Measurements from ENCODE around the gene MIS18BP1. TPM values are rescaled to one million over a fixed set of nuclear protein-coding genes. Genes with fewer than 3 reads are reported as not detected.

MIS18BP1 gene
- total and polyA plus RNA-seq, 9 of the 15 experiments (the other 6 are each of a cell fraction or from before 2014, with no cell fraction given), result 5.0 to 29.1 (median 19.1) TPM

DNA sequence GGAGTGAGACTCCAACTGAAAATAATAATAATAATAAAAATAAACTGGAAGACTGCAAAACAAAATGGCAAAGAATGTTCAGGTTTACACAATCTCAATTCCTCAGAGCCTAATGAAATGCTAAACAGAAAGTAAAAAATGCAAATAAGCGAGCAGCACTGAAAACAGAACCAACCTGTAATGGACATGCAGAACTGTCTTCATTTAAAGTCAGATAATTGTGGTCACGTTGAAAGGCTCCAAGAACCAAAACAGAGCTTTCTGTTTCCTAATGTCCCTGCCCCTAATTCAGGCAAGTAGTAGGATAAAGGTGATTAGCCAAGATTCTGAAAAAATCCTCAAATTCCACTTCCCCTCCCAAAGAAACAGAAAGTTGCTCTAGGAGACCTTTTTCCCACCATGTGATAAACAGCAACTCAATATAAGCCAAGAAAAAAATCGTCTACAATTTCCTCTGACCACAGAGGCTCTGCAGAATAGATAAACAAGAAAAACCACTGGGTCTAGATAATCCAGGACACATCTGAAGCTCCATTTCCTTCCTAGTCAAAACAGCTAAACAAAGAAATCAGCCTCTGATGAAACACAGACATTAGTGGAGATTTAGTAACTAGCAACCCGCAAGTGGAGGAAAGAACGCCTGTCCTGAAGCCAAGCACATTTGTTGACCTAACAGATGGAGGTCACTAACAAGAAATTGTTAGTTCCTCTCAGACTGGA, 3.0 kb downstream of the MIS18BP1 start (continued):
- TF ChIP-seq SOX6 (IDR thresholded peaks at IDR 0.05) (peak; percentile 65; the same call in 1 of the 2 replicates), ESRRA (IDR thresholded peaks at IDR 0.05; ENCODE audit: borderline replicate concordance, low read depth) (peak; percentile 34; the same call in 1 of the 2 replicates), SMARCA5 (IDR thresholded peaks at IDR 0.05) (no peak)

DNA sequence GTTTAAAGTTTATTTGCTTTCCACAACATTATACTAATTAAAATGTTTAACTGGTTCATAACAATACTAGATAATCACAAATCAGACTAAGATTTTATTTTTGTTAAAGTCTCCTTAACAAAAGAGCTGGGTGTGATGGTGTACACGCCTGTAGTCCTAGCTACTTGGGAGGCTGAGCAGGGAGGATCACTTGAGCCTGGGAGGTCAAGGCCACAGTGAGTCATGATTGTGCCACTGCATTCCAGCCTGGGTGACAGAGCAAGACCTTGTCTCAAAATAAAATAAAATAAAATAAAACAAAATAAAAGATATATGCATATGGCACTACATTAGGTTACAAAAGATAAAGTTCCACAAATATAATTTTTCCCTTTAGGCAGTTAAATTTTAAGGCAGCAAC, 5.6 kb downstream of the MIS18BP1 start:
- Histone ChIP-seq H3K4me2 (ENCODE audit: insufficient read depth, low read length) (no peak overlapping the region), H4K20me1 (replicated peaks; ENCODE audit: control insufficient read depth, insufficient read depth, low read length) (no peaks in the 10 kb centered on the region), H3K9me3 (replicated peaks; ENCODE audit: control insufficient read depth, insufficient read depth, low read depth, low read length) (no peaks in the 10 kb centered on the region), H2AFZ (ENCODE audit: low read depth, low read length) (no peak overlapping the region), H3K27me3 (ENCODE audit: control insufficient read depth in 2 of 2, insufficient read depth in 2 of 2, low read length in 2 of 2) (no peaks in the 10 kb centered on the region), H3K9ac (ENCODE audit: insufficient read depth in 1 of 2, low read depth in 2 of 2, low read length in 2 of 2) (no peak overlapping the region), H3K79me2 (ENCODE audit: control insufficient read depth, insufficient read depth, low read length) (peaks cover 94% of the 10 kb centered on the region), H3K9me1 (ENCODE audit: control insufficient read depth, insufficient read depth, low read length) (no peaks in the 10 kb centered on the region), H3K4me3 (no peak overlapping the region), H3K4me1 (replicated peaks in 1 of 2; ENCODE audit: control insufficient read depth in 2 of 2, insufficient read depth in 2 of 2, low read length in 2 of 2) (peaks cover 5 to 7% of the 10 kb centered on the region in 2 experiments; a peak in 3 of 5 replicates), H3K36me3 (ENCODE audit: control insufficient read depth, insufficient read depth, low read length) (no peaks in the 10 kb centered on the region), H3K27ac (ENCODE audit: extremely low read depth, low read depth, low read length) (no peak overlapping the region)
- no peak for TF ChIP-seq ZNF3 (CRISPR knock-in tag; IDR thresholded peaks at IDR 0.05)
- TF ChIP-seq SP2 (IDR thresholded peaks at IDR 0.05; ENCODE audit: extremely low read depth, low read depth, low read length, poor library complexity, severe bottlenecking), result no peak
- no peak for TF ChIP-seq ZNF184 (CRISPR knock-in tag; IDR thresholded peaks at IDR 0.05)
- no peak for TF ChIP-seq IFI16 (CRISPR knock-in tag; IDR thresholded peaks at IDR 0.05)
- no peak for TF ChIP-seq FIP1L1 (IDR thresholded peaks at IDR 0.05; ENCODE audit: low read depth, low read length, poor library complexity, severe bottlenecking)
- no peak for TF ChIP-seq RBM14 (IDR thresholded peaks at IDR 0.05; ENCODE audit: borderline replicate concordance, insufficient read depth, low read depth, low read length)
- TF ChIP-seq ELF1 (tag; IDR thresholded peaks at IDR 0.05), result no peak
- TF ChIP-seq TFAM (CRISPR knock-in tag; conservative IDR thresholded peaks at IDR 0.05), result no peak
- TF ChIP-seq, protein P1, sequence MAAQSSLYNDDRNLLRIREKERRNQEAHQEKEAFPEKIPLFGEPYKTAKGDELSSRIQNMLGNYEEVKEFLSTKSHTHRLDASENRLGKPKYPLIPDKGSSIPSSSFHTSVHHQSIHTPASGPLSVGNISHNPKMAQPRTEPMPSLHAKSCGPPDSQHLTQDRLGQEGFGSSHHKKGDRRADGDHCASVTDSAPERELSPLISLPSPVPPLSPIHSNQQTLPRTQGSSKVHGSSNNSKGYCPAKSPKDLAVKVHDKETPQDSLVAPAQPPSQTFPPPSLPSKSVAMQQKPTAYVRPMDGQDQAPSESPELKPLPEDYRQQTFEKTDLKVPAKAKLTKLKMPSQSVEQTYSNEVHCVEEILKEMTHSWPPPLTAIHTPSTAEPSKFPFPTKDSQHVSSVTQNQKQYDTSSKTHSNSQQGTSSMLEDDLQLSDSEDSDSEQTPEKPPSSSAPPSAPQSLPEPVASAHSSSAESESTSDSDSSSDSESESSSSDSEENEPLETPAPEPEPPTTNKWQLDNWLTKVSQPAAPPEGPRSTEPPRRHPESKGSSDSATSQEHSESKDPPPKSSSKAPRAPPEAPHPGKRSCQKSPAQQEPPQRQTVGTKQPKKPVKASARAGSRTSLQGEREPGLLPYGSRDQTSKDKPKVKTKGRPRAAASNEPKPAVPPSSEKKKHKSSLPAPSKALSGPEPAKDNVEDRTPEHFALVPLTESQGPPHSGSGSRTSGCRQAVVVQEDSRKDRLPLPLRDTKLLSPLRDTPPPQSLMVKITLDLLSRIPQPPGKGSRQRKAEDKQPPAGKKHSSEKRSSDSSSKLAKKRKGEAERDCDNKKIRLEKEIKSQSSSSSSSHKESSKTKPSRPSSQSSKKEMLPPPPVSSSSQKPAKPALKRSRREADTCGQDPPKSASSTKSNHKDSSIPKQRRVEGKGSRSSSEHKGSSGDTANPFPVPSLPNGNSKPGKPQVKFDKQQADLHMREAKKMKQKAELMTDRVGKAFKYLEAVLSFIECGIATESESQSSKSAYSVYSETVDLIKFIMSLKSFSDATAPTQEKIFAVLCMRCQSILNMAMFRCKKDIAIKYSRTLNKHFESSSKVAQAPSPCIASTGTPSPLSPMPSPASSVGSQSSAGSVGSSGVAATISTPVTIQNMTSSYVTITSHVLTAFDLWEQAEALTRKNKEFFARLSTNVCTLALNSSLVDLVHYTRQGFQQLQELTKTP (IDR thresholded peaks at IDR 0.05; ENCODE audit: low read depth in 1 of 2, partially characterized antibody in 2 of 2), result no peak
- no peak for TF ChIP-seq ZNF589 (CRISPR knock-in tag; IDR thresholded peaks at IDR 0.05; ENCODE audit: low read depth)
- TF ChIP-seq PHF21A (IDR thresholded peaks at IDR 0.05; ENCODE audit: borderline replicate concordance, low read depth), result no peak
- TF ChIP-seq TGIF2 (CRISPR knock-in tag; IDR thresholded peaks at IDR 0.05), result no peak
- FAIRE-seq (no peak), DNase-seq (ENCODE audit: extremely low read depth in 1 of 4, low spot score in 3 of 4) (no peak), ATAC-seq (no peak)
- intact Hi-C loops (cut with micrococcal nuclease) (no loop called here), in situ Hi-C loops (cut with MboI) (no loop called here)
- no TSS peak for BruUV-seq (replicated peaks)
- ChIA-PET POLR2A (interaction anchor here (1.4 kb wide), 1 partner anchor 18 kb away, joined by 4 read pairs; no protein-coding TSS in a partner anchor), CTCF (ENCODE audit: low intra/inter-chr PET ratio) (no interaction called here)
- 100% methylated on average over 1 of the region's 1 CpG for WGBS (ENCODE audit: insufficient coverage, low coverage, missing lambda C conversion rate)

Measured in K562 (cell line).